Measurements from ENCODE around the gene TRIM65. TPM values are rescaled to one million over a fixed set of nuclear protein-coding genes. Genes with fewer than 3 reads are reported as not detected.

Gene TRIM65
- total RNA-seq, 2 donors from 2014 or later: 7.0 to 9.8 TPM

GRCh38 chr17:75927286-75927922, 30.7 kb upstream of the TRIM65 start:
- peak; percentile 10 to 36 for TF ChIP-seq CTCF (IDR thresholded peaks at IDR 0.05)
- no peaks in the 10 kb centered on the region for H3K27me3 ChIP-seq
- peaks cover 0 to 10% of the 10 kb centered on the region in 2 donors for H3K4me1 ChIP-seq
- H3K36me3 ChIP-seq: no peaks in the 10 kb centered on the region
- no peak overlapping the region for H3K4me3 ChIP-seq
- H3K27ac ChIP-seq: no peak overlapping the region
- DNase-seq (ENCODE audit: low spot score): no peak
- H3K9me3 ChIP-seq: no peaks in the 10 kb centered on the region

- H3K27ac ChIP-seq: no peak overlapping the region
- no peaks in the 10 kb centered on the region for H3K27me3 ChIP-seq
- no peaks in the 10 kb centered on the region for H3K9me3 ChIP-seq
- no peaks in the 10 kb centered on the region for H3K36me3 ChIP-seq
- peaks cover 0 to 14% of the 10 kb centered on the region in 2 donors for H3K4me1 ChIP-seq
- TF ChIP-seq CTCF (IDR thresholded peaks at IDR 0.05): no peak
- H3K4me3 ChIP-seq: no peak overlapping the region
- no peak for DNase-seq (ENCODE audit: low spot score)
Observed at GRCh38 chr17:75926456-75926855, 29.7 kb upstream of the TRIM65 start.

- no peak overlapping the region for H3K4me3 ChIP-seq
- no peaks in the 10 kb centered on the region for H3K27me3 ChIP-seq
- no peaks in the 10 kb centered on the region for H3K9me3 ChIP-seq
- no peak overlapping the region for H3K27ac ChIP-seq
- no peak for TF ChIP-seq CTCF (IDR thresholded peaks at IDR 0.05)
- peaks cover 0 to 14% of the 10 kb centered on the region in 2 donors for H3K4me1 ChIP-seq
- no peak for DNase-seq (ENCODE audit: low spot score)
- no peaks in the 10 kb centered on the region for H3K36me3 ChIP-seq
Observed at GRCh38 chr17:75925912-75926311, 29.2 kb upstream of the TRIM65 start.

- peaks cover 0 to 14% of the 10 kb centered on the region in 2 donors for H3K4me1 ChIP-seq
- no peak overlapping the region for H3K27ac ChIP-seq
- H3K27me3 ChIP-seq: no peaks in the 10 kb centered on the region
- H3K36me3 ChIP-seq: no peaks in the 10 kb centered on the region
- no peak for TF ChIP-seq CTCF (IDR thresholded peaks at IDR 0.05)
- DNase-seq (ENCODE audit: low spot score): no peak
- no peaks in the 10 kb centered on the region for H3K9me3 ChIP-seq
- no peak overlapping the region for H3K4me3 ChIP-seq
Observed at GRCh38 chr17:75925103-75925502, 28.4 kb upstream of the TRIM65 start.

GRCh38 chr17:75922963-75923874, 26.5 kb upstream of the TRIM65 start:
- no peak overlapping the region for H3K4me3 ChIP-seq
- no peaks in the 10 kb centered on the region for H3K9me3 ChIP-seq
- TF ChIP-seq CTCF (IDR thresholded peaks at IDR 0.05): no peak
- no peaks in the 10 kb centered on the region for H3K27me3 ChIP-seq
- no peak for DNase-seq (ENCODE audit: low spot score)
- no peak overlapping the region for H3K27ac ChIP-seq
- H3K36me3 ChIP-seq: no peaks in the 10 kb centered on the region
- H3K4me1 ChIP-seq: peaks cover 0 to 14% of the 10 kb centered on the region in 2 donors

Data from right atrium auricular region (tissue), 2 donors.